Activated CD8-positive, alpha-beta memory T cell treated with anti-CD3 and anti-CD28 coated beads for 48 hours (primary cell): ENCODE data around the gene FBXL12.
"Not testable (repeated sequence)": the region's sequence is repeated elsewhere in the genome, so short reads cannot be mapped to it uniquely, and the experiment has no call there.

Experiments
- DNase-seq, 3 experiments: peaks; one replicate each; pipeline ENCODE4 v3.0.0-alpha.2; 2020; ENCODE audit warnings: low read depth in 2 of 3, low spot score in 2 of 3

Gene FBXL12

GRCh38 chr19:9792206-9793070 lies 26.4 kb downstream of the FBXL12 start:
- DNase-seq, result peak; percentile 57 to 66 (median 65)

DNA sequence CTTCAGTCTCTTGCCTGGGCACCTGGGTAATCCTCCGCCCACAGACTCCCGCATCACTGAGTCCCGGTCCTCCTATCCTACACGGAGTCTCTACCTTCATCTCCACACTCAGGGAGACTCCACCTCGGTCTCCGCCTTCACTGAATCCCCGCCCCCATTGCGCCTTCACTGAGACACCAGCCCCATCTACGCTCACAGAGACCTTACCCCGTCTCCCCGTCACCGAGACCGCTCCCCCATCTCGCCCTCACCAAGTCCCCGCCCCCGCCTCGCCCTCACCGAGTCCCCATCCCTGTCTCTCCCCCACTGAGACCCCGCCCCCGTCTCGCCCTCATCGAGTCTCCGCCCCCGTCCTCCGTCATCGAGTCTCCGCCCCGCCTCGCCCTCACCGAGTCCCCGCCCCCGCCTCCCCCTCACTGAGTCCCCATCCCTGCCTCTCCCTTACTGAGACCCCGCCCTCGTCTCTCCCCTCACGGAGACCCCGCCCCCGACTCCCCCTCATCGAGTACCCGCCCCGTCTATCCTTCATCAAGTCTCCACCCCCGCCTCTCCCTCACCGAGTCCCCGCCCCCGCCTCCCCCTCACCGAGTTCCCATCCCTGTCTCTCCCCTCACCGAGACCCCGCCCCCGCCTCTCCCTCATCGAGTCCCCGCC lies 27.2 kb downstream of the FBXL12 start:
- DNase-seq, result peak; percentile 69 to 80 (median 76)

GRCh38 chr19:9791073-9791367 lies 27.9 kb downstream of the FBXL12 start:
- DNase-seq, result not testable (repeated sequence)

- DNase-seq, result not testable (repeated sequence)
Measured at GRCh38 chr19:9789579-9789978, 29.3 kb downstream of the FBXL12 start.

GRCh38 chr19:9789066-9789465 lies 29.8 kb downstream of the FBXL12 start:
- no peak for DNase-seq

DNA sequence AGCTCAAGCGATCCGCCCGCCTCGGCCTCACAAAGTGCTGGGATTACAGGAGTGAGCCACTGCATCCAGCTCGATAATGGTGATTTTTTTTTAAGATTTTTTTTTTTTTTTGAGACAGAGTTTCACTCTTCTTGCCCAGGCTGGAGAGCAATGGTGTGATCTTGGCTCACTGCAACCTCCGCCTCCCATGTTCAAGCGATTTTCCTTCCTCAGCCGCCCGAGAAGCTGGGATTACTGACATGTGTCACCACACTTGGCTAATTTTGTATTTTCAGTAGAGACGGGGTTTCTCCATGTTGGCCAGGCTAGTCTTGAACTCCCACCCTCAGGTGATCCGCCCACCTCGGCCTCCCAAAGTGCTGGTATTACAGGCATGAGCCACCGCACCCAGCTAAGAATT lies 30.3 kb downstream of the FBXL12 start:
- DNase-seq, result not testable (repeated sequence)

DNA sequence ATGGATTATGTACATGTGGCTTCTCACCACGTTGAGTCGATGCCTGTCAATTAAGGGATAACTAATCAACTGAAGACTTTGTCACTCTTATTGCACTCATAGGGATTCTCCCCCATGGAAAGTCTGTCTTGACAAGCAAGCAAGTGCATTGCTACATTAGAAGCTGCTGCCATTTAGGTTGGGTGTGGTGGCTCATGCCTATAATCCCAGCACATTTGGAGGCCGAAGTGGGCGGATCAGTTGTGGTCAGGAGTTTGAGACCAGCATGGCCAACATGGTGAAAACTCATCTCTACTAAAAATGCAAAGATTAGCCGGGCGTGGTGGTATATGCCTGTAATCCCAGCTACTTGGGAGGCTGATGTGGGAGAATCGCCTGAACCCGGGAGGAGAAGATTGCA lies 32.1 kb downstream of the FBXL12 start:
- no peak for DNase-seq

GRCh38 chr19:9786342-9786741 lies 32.5 kb downstream of the FBXL12 start:
- DNase-seq, result no peak

DNA sequence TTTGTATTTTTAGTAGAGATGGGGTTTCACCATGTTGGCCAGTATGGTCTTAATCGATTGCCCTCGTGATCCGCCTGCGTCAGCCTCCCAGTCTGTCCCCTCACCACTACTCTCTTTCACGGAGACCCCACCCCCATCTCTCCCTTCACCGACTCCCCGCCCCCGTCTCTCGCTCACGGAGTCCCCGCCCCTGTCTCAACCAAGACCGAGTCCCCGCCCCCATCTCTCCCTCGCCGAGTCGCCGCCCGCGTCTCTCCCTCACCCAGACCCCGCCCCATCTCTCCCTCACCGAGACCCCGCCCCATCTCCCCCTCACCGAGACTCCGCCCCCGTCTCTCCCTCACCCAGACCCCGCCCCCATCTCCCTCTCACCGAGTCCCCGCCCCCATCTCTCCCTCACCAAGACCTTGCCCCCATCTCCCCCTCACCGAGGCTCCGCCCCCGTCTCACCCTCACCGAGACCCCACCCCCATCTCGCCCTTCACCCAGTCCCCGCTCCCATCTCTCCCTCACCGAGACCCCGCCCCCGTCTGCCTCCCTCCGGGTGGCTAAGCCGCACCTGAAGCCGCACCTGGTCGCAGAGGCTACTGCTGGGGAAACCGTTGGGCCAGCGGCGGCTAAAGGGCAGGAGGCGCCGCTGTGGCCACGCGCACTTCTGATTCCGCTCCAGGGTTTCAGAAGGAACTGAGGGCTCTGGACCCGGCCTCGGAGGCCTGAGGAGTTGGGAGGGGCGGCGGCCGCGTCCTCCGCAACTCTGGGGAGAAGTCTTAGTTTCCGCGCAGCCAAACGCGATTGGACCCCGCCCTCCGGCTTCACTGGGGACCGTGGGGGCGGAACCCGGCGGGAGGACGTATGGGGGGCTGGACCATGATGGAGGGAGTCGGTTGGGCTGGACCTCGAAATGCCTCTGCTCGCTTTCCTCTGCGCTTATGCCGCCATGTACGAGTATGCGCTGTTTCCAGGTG lies 33.2 kb downstream of the FBXL12 start:
- peak; percentile 78 to 90 (median 81) for DNase-seq

GRCh38 chr19:9784163-9784496 lies 34.7 kb downstream of the FBXL12 start:
- not testable (repeated sequence) for DNase-seq

GRCh38 chr19:9782338-9782737 lies 36.5 kb downstream of the FBXL12 start:
- no peak for DNase-seq

DNA sequence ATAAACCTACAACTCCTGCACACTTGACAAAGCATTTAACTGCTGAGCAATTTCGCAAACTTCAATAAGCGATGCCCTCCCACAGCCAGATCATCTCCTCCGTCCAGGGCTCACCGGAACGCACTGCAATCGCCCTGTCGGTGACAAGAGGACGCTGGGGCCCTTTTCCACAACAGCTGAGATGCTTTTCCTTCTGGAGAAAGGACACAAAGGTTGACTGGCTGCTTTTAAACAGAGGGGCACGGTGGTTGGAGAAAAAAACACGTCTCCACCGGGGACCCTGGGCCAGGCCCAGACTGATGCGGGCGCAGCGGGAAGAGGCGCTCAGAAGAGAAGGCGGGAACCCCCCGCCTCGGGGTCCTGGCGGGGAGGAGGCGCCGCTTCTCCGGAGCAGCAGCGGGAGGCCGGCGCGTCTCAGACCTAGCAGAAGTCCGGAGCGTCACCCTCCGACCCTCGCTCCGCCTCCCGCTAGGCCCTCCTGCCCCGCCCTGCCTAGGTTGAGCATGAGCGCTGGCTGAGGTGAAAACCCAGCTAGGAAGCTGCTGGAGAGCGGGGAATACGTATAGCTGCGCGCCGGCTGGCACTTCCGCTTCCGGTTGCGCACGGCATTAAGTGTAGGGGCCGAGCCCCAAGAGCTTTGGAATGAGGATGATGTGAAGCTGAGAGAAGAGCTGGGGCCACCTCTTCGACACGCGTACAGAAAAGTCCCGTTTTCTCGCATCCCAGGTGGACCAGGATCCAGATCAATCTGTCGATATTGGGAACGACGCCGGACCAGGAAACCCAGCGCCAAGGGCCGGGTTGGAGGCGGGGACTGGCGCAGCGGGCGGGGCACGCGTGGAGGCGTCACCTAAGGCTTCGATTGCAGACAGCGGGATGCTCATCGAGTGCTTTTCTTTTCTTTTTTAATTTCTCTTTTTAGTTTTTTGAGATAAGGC lies 50.4 kb downstream of the FBXL12 start, which contains the start of gene ZNF846:
Gene ZNF846 (minus strand): TSS at position 564 of the 938 bp plus-strand sequence. CDS start 3,788 bp downstream, outside the sequence.
- peak; percentile 85 to 87 (median 86) for DNase-seq
